ENCODE data around the gene MBOAT7. TPM values are rescaled to one million over a fixed set of nuclear protein-coding genes. Genes with fewer than 3 reads are reported as not detected.
"Not testable (repeated sequence)": the region's sequence is repeated elsewhere in the genome, so short reads cannot be mapped to it uniquely, and the experiment has no call there.

Gene MBOAT7
- total and polyA plus RNA-seq, 2 of the 8 experiments (the other 6 are each of a cell fraction or from before 2014, with no cell fraction given): 85.5 to 90.9 TPM

GRCh38 chr19:54224619-54225018 lies 35.2 kb upstream of the MBOAT7 start:
- H4K20me1 ChIP-seq (replicated peaks in 1 of 2; ENCODE audit: control insufficient read depth in 1 of 2, insufficient read depth in 2 of 2, low read length in 2 of 2); FAIRE-seq; CTCF ChIA-PET (ENCODE audit: partially characterized antibody); H3K4me2 ChIP-seq (ENCODE audit: insufficient read depth in 1 of 2, low read depth in 2 of 2, low read length in 2 of 2); H3K79me2 ChIP-seq (ENCODE audit: control insufficient read depth in 1 of 2, insufficient read depth in 2 of 2, low read length in 2 of 2); H3K23ac ChIP-seq (ENCODE audit: insufficient read length); H4K91ac ChIP-seq (replicated peaks; ENCODE audit: insufficient read length, low read length); H3K4me1 ChIP-seq (replicated peaks in 1 of 4; ENCODE audit: control insufficient read depth in 3 of 4, insufficient read depth in 4 of 4, low read length in 3 of 4); H3K23me2 ChIP-seq (ENCODE audit: low read depth, low read length); H2BK15ac ChIP-seq (ENCODE audit: low read length); H3K79me1 ChIP-seq (ENCODE audit: low read depth, low read length); H3K14ac ChIP-seq (ENCODE audit: insufficient read length); H2AFZ ChIP-seq (ENCODE audit: low read length); H3K4ac ChIP-seq (replicated peaks; ENCODE audit: insufficient read length, low read depth, low read length); DNase-seq (ENCODE audit: low read depth in 1 of 2, low spot score in 2 of 2); H3K9me3 ChIP-seq (ENCODE audit: insufficient read depth in 2 of 2, low read depth in 1 of 2, low read length in 1 of 2); H2BK120ac ChIP-seq (replicated peaks; ENCODE audit: low read depth, low read length); H3K36me3 ChIP-seq (ENCODE audit: control insufficient read depth in 2 of 4, insufficient read depth in 4 of 4, low read length in 3 of 4); H2BK12ac ChIP-seq (ENCODE audit: low read depth, low read length); H3K27me3 ChIP-seq (replicated peaks in 1 of 4; ENCODE audit: control insufficient read depth in 3 of 4, extremely low read depth in 1 of 4, insufficient read depth in 3 of 4, low read length in 3 of 4); H3K56ac ChIP-seq (replicated peaks; ENCODE audit: insufficient read length, low read depth, low read length); H3K27ac ChIP-seq (ENCODE audit: low read depth, low read length); H4K8ac ChIP-seq (ENCODE audit: extremely low read depth, insufficient read depth, low read length); H2BK5ac ChIP-seq (ENCODE audit: low read depth, low read length); H2BK20ac ChIP-seq (ENCODE audit: low read length); H4K5ac ChIP-seq (ENCODE audit: insufficient read length, low read depth, low read length); H3K4me3 ChIP-seq (ENCODE audit: extremely low read depth in 1 of 4, insufficient read depth in 2 of 4, low read depth in 3 of 4, low read length in 4 of 4); H3K18ac ChIP-seq (ENCODE audit: extremely low read depth, low read length); H3K9ac ChIP-seq (replicated peaks in 1 of 4; ENCODE audit: extremely low read depth in 1 of 4, low read depth in 3 of 4, low read length in 3 of 4); H2AK5ac ChIP-seq (ENCODE audit: low read depth, low read length): not testable (repeated sequence)
- POLR2A ChIA-PET (ENCODE audit: partially characterized antibody): interaction anchor here (5.4 to 6.4 kb wide), 2 partner anchors 16 to 23 kb away, joined by 40 to 73 read pairs; partner anchors contain the start of gene RPS9
- WGBS, 2 experiments (ENCODE audit: extremely low coverage in 1 of 2, insufficient coverage in 1 of 2, insufficient read length in 1 of 2, insufficient replicate concordance in 2 of 2, low coverage in 1 of 2, low lambda C conversion rate in 2 of 2, missing lambda C conversion rate in 1 of 2): 93% methylated on average over 8 of the region's 10 CpGs; no CpG with 5 or more reads in 1 of the 2 experiments

- not testable (repeated sequence) for H4K20me1 ChIP-seq (replicated peaks in 1 of 2; ENCODE audit: control insufficient read depth in 1 of 2, insufficient read depth in 2 of 2, low read length in 2 of 2); H3K4ac ChIP-seq (replicated peaks; ENCODE audit: insufficient read length, low read depth, low read length); FAIRE-seq; H2BK120ac ChIP-seq (replicated peaks; ENCODE audit: low read depth, low read length); H2AK5ac ChIP-seq (ENCODE audit: low read depth, low read length); H3K9ac ChIP-seq (replicated peaks in 1 of 4; ENCODE audit: extremely low read depth in 1 of 4, low read depth in 3 of 4, low read length in 3 of 4); H3K79me1 ChIP-seq (ENCODE audit: low read depth, low read length); H3K4me2 ChIP-seq (ENCODE audit: insufficient read depth in 1 of 2, low read depth in 2 of 2, low read length in 2 of 2); H3K36me3 ChIP-seq (ENCODE audit: control insufficient read depth in 2 of 4, insufficient read depth in 4 of 4, low read length in 3 of 4); DNase-seq (ENCODE audit: low read depth in 1 of 2, low spot score in 2 of 2); H3K9me3 ChIP-seq (ENCODE audit: insufficient read depth in 2 of 2, low read depth in 1 of 2, low read length in 1 of 2); H2AFZ ChIP-seq (ENCODE audit: low read length); H3K79me2 ChIP-seq (ENCODE audit: control insufficient read depth in 1 of 2, insufficient read depth in 2 of 2, low read length in 2 of 2); H4K8ac ChIP-seq (ENCODE audit: extremely low read depth, insufficient read depth, low read length); H3K56ac ChIP-seq (replicated peaks; ENCODE audit: insufficient read length, low read depth, low read length); H3K4me3 ChIP-seq (ENCODE audit: extremely low read depth in 1 of 4, insufficient read depth in 2 of 4, low read depth in 3 of 4, low read length in 4 of 4); H3K23me2 ChIP-seq (ENCODE audit: low read depth, low read length); H3K4me1 ChIP-seq (replicated peaks in 1 of 4; ENCODE audit: control insufficient read depth in 3 of 4, insufficient read depth in 4 of 4, low read length in 3 of 4); H3K27me3 ChIP-seq (replicated peaks in 1 of 4; ENCODE audit: control insufficient read depth in 3 of 4, extremely low read depth in 1 of 4, insufficient read depth in 3 of 4, low read length in 3 of 4); H2BK20ac ChIP-seq (ENCODE audit: low read length); H2BK12ac ChIP-seq (ENCODE audit: low read depth, low read length); H2BK5ac ChIP-seq (ENCODE audit: low read depth, low read length); H2BK15ac ChIP-seq (ENCODE audit: low read length); H3K27ac ChIP-seq (ENCODE audit: low read depth, low read length); H3K18ac ChIP-seq (ENCODE audit: extremely low read depth, low read length); H4K5ac ChIP-seq (ENCODE audit: insufficient read length, low read depth, low read length); H3K14ac ChIP-seq (ENCODE audit: insufficient read length); H3K23ac ChIP-seq (ENCODE audit: insufficient read length); H4K91ac ChIP-seq (replicated peaks; ENCODE audit: insufficient read length, low read length)
- WGBS, 2 experiments (ENCODE audit: extremely low coverage in 1 of 2, insufficient coverage in 1 of 2, insufficient read length in 1 of 2, insufficient replicate concordance in 2 of 2, low coverage in 1 of 2, low lambda C conversion rate in 2 of 2, missing lambda C conversion rate in 1 of 2): 78% methylated on average over 5 of the region's 5 CpGs; no CpG with 5 or more reads in 1 of the 2 experiments
- ChIA-PET CTCF (ENCODE audit: partially characterized antibody) (interaction anchor here (1.3 to 1.9 kb wide), 2 partner anchors 8 to 167 kb away, joined by 5 to 6 read pairs; no protein-coding TSS in a partner anchor), POLR2A (ENCODE audit: partially characterized antibody) (interaction anchor here (1.3 to 5.4 kb wide), 4 partner anchors 13 to 23 kb away, joined by 3 to 33 read pairs (median 14); partner anchors contain the start of gene RPS9)
These were observed 34.5 kb upstream of the MBOAT7 start for GRCh38 chr19:54223937-54224281.
